Breast epithelium (tissue), 3 donors: ENCODE data around the gene CCDC170.

Experiments
- POLR2A ChIP-seq: fragments of 450-650 bp; IDR thresholded peaks from one replicate; pipeline ENCODE4 v1.6.1; 2016; ENCODE audit warnings: antibody characterized with exemption, mild to moderate bottlenecking, moderate library complexity
- POLR2AphosphoS5 ChIP-seq, 3 donors: sonication (generic); formaldehyde crosslinking; IDR thresholded peaks; one replicate each; pipeline ENCODE4 v1.6.1; 2017; ENCODE audit warnings: antibody characterized with exemption in 3 of 3
- TF ChIP-seq, protein P1 (sequence below), 3 donors: fragments of 450-650 bp; IDR thresholded peaks; one replicate each; pipeline ENCODE4 v1.5.1; 2016 to 2017; ENCODE audit warnings: antibody characterized with exemption in 3 of 3, mild to moderate bottlenecking in 3 of 3, moderate library complexity in 3 of 3

DNA sequence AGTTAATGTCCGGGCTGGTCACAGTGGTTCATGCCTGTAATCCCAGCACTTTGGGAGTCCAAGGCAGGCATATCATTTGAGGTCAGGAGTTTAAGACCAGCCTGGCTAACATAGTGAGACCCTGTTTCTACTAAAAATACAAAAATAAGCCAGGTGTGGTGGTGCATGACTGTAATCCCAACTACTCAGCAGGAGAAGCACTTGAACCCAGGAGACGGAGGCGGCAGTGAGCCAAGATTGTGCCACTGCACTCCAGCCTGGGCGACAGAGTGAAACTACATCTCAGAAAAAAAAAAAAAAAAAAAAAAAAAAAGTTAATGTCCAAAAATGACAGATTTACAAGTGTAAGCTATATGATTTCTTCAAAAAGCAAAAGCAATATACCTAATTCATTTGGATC is 124.9 kb downstream of the CCDC170 start:
- TF ChIP-seq, protein P1, sequence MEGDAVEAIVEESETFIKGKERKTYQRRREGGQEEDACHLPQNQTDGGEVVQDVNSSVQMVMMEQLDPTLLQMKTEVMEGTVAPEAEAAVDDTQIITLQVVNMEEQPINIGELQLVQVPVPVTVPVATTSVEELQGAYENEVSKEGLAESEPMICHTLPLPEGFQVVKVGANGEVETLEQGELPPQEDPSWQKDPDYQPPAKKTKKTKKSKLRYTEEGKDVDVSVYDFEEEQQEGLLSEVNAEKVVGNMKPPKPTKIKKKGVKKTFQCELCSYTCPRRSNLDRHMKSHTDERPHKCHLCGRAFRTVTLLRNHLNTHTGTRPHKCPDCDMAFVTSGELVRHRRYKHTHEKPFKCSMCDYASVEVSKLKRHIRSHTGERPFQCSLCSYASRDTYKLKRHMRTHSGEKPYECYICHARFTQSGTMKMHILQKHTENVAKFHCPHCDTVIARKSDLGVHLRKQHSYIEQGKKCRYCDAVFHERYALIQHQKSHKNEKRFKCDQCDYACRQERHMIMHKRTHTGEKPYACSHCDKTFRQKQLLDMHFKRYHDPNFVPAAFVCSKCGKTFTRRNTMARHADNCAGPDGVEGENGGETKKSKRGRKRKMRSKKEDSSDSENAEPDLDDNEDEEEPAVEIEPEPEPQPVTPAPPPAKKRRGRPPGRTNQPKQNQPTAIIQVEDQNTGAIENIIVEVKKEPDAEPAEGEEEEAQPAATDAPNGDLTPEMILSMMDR (IDR thresholded peaks at IDR 0.05): no peak
- TF ChIP-seq POLR2A (no peak), POLR2AphosphoS5 (IDR thresholded peaks at IDR 0.05) (no peak)
